Measurements from ENCODE around the gene SGSM2. TPM values are rescaled to one million over a fixed set of nuclear protein-coding genes. Genes with fewer than 3 reads are reported as not detected.

SGSM2 gene
- total RNA-seq, 4 donors from 2014 or later = 14.8 to 65.6 (median 30.5) TPM

DNA sequence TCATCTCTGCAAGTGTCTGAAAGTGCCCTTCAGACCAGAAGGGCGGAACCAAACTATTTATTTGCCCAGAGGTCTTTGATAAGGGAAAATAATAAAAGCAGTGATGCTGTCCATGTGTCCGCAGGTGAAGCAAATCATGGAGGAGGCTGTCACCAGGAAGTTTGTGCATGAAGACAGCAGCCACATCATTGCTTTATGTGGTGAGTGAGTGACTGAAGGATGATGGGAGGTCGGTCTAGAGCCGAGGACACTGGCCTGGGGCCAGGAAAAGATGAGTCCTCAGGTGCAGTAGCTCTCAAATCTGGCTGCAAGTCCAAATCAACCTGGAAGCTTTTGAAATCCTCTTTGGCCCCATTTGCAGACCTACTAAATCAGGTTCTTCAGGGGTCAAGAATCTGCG lies 6.1 kb downstream of the SGSM2 start:
- TF ChIP-seq, protein P1, sequence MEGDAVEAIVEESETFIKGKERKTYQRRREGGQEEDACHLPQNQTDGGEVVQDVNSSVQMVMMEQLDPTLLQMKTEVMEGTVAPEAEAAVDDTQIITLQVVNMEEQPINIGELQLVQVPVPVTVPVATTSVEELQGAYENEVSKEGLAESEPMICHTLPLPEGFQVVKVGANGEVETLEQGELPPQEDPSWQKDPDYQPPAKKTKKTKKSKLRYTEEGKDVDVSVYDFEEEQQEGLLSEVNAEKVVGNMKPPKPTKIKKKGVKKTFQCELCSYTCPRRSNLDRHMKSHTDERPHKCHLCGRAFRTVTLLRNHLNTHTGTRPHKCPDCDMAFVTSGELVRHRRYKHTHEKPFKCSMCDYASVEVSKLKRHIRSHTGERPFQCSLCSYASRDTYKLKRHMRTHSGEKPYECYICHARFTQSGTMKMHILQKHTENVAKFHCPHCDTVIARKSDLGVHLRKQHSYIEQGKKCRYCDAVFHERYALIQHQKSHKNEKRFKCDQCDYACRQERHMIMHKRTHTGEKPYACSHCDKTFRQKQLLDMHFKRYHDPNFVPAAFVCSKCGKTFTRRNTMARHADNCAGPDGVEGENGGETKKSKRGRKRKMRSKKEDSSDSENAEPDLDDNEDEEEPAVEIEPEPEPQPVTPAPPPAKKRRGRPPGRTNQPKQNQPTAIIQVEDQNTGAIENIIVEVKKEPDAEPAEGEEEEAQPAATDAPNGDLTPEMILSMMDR (IDR thresholded peaks at IDR 0.05; ENCODE audit: low read depth) = no peak

DNA sequence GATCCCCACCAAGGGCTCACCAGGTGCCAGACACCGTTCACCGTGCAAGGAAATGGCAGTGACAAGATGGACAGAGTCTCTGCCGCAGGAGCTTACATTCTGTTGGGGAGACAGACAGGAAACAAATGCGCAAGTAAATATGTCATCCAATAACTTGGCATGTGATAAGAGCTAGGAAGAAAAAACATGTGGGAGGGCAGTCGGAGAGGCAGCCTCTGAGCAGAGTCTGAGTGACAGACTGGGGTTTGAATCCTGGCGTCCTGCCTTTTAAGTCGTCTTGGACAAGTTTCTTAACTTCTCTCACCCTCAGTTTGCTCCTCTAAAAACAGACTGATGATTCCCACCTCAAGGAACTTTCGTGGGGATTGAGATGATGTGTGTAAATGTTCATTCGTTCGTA lies 7.2 kb downstream of the SGSM2 start:
- TF ChIP-seq, protein P1 (IDR thresholded peaks at IDR 0.05; ENCODE audit: low read depth) = no peak

DNA sequence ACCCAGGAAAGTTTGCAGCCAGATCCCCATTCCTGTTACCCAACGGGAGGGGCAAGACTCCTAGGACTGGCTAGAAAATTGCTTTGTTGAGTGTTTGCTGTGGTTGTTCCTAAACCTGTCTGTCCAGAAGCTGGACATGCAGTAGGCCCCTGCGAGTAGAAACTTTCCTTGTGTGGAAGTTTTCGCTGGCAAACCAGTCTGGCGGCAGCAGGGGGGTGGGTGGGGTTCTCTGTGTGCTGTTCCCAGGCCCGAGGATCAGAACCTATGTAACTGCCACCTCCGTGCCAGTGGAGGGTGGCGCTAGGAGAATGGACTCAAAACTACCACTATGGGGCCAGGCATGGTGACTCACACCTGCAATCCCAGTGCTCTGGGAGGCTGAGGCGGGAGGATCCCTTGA lies 9.2 kb downstream of the SGSM2 start:
- TF ChIP-seq, protein P1 (IDR thresholded peaks at IDR 0.05; ENCODE audit: low read depth) = no peak

DNA sequence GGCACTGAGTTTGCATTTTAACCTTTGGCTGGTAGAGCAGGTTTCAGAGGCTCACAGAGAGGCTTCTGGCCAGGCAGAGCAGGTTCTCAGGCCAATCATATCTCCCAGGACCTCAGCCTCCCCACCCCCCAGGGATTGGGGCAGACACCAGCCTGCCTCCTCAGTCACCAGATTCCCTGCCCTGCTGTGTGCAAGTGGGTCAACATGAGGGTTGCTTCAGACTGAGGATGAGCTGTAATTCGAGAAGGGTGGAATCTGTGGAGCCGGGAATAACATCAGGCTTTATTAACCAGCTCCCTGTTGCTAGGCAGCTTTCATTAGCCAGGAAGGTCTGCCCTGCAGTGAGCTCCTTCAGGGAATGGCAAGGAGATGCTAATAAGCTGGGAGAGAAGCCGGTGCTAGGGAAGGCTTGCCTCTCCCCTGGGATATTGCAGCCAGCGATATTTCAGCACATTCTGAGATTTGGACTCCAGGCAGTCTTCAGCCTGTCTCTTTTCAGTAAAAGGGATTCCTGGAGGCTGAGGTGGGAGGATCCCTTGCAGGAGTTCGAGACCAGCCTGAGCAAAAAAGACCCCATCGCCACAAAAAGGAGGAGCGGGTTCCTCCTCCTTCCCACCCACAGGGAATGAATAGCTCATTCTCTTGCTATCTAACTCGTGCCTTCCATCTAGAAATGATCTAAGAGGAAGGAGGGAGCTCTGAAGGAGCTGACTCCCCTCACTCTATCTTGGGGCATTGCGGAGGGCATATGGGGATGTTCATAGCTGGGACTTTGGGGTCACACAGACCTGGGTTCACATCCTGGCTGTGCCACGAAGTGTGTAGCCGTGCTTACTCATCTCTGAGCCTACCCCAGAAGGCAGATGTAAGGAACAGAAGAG lies 10.7 kb downstream of the SGSM2 start:
- TF ChIP-seq, protein P1 (IDR thresholded peaks at IDR 0.05; ENCODE audit: low read depth) = no peak

DNA sequence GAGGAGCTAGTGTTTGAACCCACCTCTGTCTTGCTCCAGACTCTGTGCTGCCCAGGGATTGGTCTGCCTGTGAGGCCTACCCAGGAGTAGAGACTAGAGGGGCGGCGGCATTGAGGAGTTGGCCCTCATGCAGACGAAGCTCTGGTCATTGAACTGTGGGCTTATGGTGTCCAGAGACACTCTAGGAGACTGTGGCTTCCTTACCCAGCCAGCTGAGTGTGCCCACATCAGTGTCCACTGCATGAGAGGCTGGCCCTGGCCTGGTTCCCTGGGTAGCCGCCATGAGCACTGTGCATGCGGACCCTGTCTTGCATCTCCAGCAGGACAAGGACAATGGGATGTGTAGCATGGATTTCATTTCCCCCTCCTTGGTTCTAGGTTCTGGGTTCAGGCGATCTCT lies 14.0 kb downstream of the SGSM2 start:
- TF ChIP-seq, protein P1 (IDR thresholded peaks at IDR 0.05; ENCODE audit: low read depth) = no peak

DNA sequence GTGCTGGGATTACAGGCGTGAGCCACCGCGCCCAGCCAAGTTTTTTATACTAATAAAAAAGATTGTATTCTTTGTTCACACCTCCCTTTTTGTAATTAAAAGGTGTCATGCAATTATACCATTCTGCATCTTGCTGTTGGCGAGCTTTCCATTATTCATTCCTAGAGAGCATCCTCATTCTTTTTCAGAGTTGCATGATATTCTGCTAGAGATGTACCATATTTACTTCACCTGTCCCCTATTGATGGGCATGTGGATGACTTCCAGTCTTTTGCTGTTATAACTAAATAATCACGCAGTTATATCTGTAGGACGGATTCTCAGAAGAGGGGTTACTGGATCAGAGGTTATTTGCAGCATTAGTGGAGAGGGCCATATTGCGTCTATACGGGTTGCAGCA lies 17.0 kb downstream of the SGSM2 start:
- TF ChIP-seq, protein P1 (IDR thresholded peaks at IDR 0.05; ENCODE audit: low read depth) = no peak

DNA sequence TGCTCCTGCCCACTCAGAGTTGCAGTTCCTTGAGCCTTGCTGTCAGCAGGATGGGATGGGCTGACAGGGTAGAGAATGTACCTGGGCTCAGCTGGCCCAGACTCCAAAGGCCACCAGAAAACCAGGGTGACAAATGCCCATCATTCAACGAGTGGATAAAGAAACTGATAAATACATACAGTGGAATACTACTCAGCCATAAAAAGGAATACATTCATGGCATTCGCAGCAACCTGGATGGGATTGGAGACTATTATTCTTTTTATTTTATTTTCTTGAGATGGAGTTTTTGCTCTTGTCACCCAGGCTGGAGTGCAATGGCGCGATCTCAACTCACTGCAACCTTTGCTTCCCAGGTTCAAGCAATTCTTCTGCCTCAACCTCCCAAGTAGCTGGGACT lies 19.9 kb downstream of the SGSM2 start:
- TF ChIP-seq, protein P1 (IDR thresholded peaks at IDR 0.05; ENCODE audit: low read depth) = no peak

Measured in subcutaneous adipose tissue (tissue), 4 donors.